Daoy (cell line): ENCODE measurements around the gene PRAMEF27. TPM values are rescaled to one million over a fixed set of nuclear protein-coding genes. Genes with fewer than 3 reads are reported as not detected.
"Not testable (repeated sequence)": the region's sequence is repeated elsewhere in the genome, so short reads cannot be mapped to it uniquely, and the experiment has no call there.

ENCODE experiments used
- DNase-seq: peaks from one replicate; pipeline ENCODE4 v3.0.0-alpha.2; 2015; ENCODE audit warnings: low read depth
- total RNA-seq: library from RNA; depleted of rRNA; stranded (reverse); fragments of >200 nt; shearing (Covaris generic); gene quantifications from 2 replicates; pipeline ENCODE4 v1.2.3, GENCODE V29; 2014; rRNA removed

PRAMEF27 gene
- total RNA-seq = not detected in 2 replicates

DNA sequence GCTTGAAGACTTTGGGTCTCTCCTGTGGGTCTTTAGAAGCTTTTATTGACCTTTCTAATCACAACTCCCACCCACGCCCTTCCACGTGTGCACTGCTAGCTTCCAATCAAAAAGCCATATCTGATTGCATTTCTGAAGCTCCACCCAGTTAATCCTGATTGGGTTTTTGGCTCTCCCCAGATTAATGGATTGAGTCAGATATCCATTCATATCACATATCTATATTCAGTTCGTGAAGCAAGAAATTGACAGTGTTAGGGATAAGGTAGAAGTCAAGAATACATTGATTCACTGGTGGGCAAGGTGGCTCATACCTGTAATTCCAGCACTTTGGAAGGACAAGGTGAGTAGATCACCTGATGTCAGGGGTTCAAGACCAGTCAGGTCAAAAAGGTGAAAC is at the start of gene PRAMEF27:
Gene PRAMEF27 (minus strand): TSS at position 101 of the 400 bp plus-strand sequence. CDS start 2,916 bp downstream, outside the sequence.
- DNase-seq = not testable (repeated sequence)

DNA sequence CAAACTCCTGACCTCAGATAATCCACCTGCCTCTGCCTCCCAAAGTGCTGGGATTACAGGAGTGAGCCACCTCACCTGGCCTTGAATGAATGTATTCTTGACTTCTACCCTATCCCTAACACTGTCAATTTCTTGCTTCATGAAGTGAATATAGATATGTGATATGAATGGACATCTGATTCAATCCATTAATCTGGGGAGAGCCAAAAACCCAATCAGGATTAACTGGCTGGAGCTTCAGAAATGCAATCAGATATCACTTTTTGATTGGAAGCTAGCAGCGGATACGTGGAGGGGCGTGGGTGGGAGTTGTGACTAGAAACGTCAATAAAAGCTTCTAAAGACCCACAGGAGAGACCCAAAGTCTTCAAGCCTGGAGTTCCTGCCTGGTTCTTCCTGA is 14.1 kb upstream of the PRAMEF27 start, which contains the start of gene PRAMEF25:
Gene PRAMEF25 (plus strand): TSS at position 301 of the 400 bp plus-strand sequence. CDS start 2,920 bp downstream, outside the sequence.
- not testable (repeated sequence) for DNase-seq

- DNase-seq = not testable (repeated sequence)
Observed at GRCh38 chr1:13019846-13020245, 36.5 kb downstream of the PRAMEF27 start.

- DNase-seq = not testable (repeated sequence)
Observed at GRCh38 chr1:13011932-13012331, 44.4 kb downstream of the PRAMEF27 start.

- not testable (repeated sequence) for DNase-seq
Observed at GRCh38 chr1:13009348-13009747, 47.0 kb downstream of the PRAMEF27 start.

GRCh38 chr1:13005732-13006131 is 50.6 kb downstream of the PRAMEF27 start:
- not testable (repeated sequence) for DNase-seq

Other genes with a start within 250 kb of the PRAMEF27 start
- not detected in 2 replicates for gene PRAMEF11, start 225.2 kb downstream of the PRAMEF27 start, total RNA-seq
- gene HNRNPCL1, start 207.9 kb downstream of the PRAMEF27 start, total RNA-seq = not detected in 2 replicates
- not detected in 2 replicates for gene PRAMEF2, start 199.5 kb downstream of the PRAMEF27 start, total RNA-seq
- gene PRAMEF4, start 170.4 kb downstream of the PRAMEF27 start, total RNA-seq = not detected in 2 replicates
- gene PRAMEF10, start 158.3 kb downstream of the PRAMEF27 start, total RNA-seq = not detected in 2 replicates
- not detected in 2 replicates for gene PRAMEF7, start 140.0 kb downstream of the PRAMEF27 start, total RNA-seq
- not detected in 2 replicates for gene PRAMEF6, start 109.0 kb downstream of the PRAMEF27 start, total RNA-seq
- gene HNRNPCL3, start 4.2 kb upstream of the PRAMEF27 start, total RNA-seq = not detected in 2 replicates
- gene PRAMEF25, start 14.2 kb upstream of the PRAMEF27 start, total RNA-seq = not detected in 2 replicates
- not detected in 2 replicates for gene HNRNPCL2, start 60.3 kb upstream of the PRAMEF27 start, total RNA-seq
- not detected in 2 replicates for gene PRAMEF26, start 99.4 kb upstream of the PRAMEF27 start, total RNA-seq
- gene HNRNPCL4, start 109.1 kb upstream of the PRAMEF27 start, total RNA-seq = not detected in 2 replicates
- gene PRAMEF9, start 115.3 kb upstream of the PRAMEF27 start, total RNA-seq = not detected in 2 replicates
- not detected in 2 replicates for gene PRAMEF13, start 144.8 kb upstream of the PRAMEF27 start, total RNA-seq
- gene PRAMEF18, start 169.6 kb upstream of the PRAMEF27 start, total RNA-seq = not detected in 2 replicates
- not detected in 2 replicates for gene PRAMEF5, start 197.6 kb upstream of the PRAMEF27 start, total RNA-seq
- gene PRAMEF8, start 228.6 kb upstream of the PRAMEF27 start, total RNA-seq = not detected in 2 replicates
- not detected in 2 replicates for gene PRAMEF33, start 247.0 kb upstream of the PRAMEF27 start, total RNA-seq